Measurements from ENCODE around the gene ARRDC4. TPM values are rescaled to one million over a fixed set of nuclear protein-coding genes. Genes with fewer than 3 reads are reported as not detected.

ARRDC4 gene
- total RNA-seq, 1 experiment from 2014 or later, result 2.1 TPM

DNA sequence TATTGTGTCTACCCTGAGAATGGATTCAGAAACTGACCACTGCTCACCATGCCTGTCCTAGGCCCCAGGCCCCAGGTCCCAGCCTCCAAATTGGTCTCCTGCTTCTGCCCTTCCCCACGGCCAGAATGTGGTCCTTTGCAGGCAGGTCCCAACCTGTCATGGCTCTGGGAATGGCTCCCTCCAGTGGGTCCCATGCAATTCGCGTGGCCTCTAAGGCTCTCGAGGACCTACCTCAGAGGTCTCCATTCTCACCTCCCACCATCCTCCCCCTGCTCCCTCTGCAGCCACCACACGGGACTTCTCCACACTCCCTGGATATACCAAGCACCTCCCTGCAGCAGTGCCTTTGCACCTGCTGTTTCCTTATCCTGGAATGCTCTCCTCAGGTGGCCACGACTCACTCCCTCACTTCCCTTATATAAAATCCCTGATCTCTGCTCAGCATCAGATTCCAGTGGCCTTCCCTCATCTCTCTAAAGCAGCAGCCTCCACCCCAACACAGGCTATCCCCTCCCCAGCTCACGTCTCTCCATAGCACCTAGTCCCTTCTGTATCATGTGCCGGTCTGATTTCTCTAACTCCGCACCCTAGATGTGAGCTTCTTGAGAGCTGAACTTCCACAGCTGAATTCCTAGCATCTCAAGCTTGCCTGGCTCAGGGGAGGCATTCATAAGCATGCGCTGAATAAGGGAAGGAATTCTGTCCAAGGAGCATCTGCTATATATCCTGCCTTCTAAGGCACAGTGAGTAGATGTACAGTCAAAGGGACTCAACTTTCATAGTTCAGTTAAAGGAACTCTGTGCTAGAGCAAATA is 56.9 kb downstream of the ARRDC4 start:
- Histone ChIP-seq H3K27me3 (replicated peaks; ENCODE audit: insufficient read depth, low read depth, low read length, poor library complexity) (peaks cover 35% of the 10 kb centered on the region), H3K36me3 (ENCODE audit: insufficient read depth, low read length, poor library complexity, severe bottlenecking) (no peaks in the 10 kb centered on the region), H3K27ac (ENCODE audit: low read depth, low read length, poor library complexity, severe bottlenecking) (no peak overlapping the region), H3K4me3 (ENCODE audit: low read depth, low read length, poor library complexity, severe bottlenecking) (no peak overlapping the region), H3K9me3 (ENCODE audit: low read depth, low read length, poor library complexity, severe bottlenecking) (no peaks in the 10 kb centered on the region), H3K4me1 (ENCODE audit: insufficient read depth, low read length, poor library complexity, severe bottlenecking) (no peaks in the 10 kb centered on the region)
- TF ChIP-seq, protein P1, sequence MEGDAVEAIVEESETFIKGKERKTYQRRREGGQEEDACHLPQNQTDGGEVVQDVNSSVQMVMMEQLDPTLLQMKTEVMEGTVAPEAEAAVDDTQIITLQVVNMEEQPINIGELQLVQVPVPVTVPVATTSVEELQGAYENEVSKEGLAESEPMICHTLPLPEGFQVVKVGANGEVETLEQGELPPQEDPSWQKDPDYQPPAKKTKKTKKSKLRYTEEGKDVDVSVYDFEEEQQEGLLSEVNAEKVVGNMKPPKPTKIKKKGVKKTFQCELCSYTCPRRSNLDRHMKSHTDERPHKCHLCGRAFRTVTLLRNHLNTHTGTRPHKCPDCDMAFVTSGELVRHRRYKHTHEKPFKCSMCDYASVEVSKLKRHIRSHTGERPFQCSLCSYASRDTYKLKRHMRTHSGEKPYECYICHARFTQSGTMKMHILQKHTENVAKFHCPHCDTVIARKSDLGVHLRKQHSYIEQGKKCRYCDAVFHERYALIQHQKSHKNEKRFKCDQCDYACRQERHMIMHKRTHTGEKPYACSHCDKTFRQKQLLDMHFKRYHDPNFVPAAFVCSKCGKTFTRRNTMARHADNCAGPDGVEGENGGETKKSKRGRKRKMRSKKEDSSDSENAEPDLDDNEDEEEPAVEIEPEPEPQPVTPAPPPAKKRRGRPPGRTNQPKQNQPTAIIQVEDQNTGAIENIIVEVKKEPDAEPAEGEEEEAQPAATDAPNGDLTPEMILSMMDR (conservative IDR thresholded peaks at IDR 0.05; ENCODE audit: low read depth, low read length), result no peak
- TF ChIP-seq EZH2 (IDR thresholded peaks at IDR 0.05; ENCODE audit: borderline replicate concordance, low read depth, low read length, poor library complexity, severe bottlenecking), result no peak
- no TSS peak for BruUV-seq (replicated peaks)
- intact Hi-C loops (cut with micrococcal nuclease; ENCODE audit: unreplicated experiment), result no loop called here
- DNase-seq (ENCODE audit: low spot score), result no peak
- ChIA-PET CTCF (no interaction called here), POLR2A (ENCODE audit: low non-redundant PET) (no interaction called here)

- Histone ChIP-seq H3K27ac (ENCODE audit: low read depth, low read length, poor library complexity, severe bottlenecking) (no peak overlapping the region), H3K4me1 (ENCODE audit: insufficient read depth, low read length, poor library complexity, severe bottlenecking) (no peaks in the 10 kb centered on the region), H3K36me3 (ENCODE audit: insufficient read depth, low read length, poor library complexity, severe bottlenecking) (no peaks in the 10 kb centered on the region), H3K27me3 (replicated peaks; ENCODE audit: insufficient read depth, low read depth, low read length, poor library complexity) (peaks cover 35% of the 10 kb centered on the region), H3K4me3 (ENCODE audit: low read depth, low read length, poor library complexity, severe bottlenecking) (no peak overlapping the region), H3K9me3 (ENCODE audit: low read depth, low read length, poor library complexity, severe bottlenecking) (no peaks in the 10 kb centered on the region)
- ChIA-PET POLR2A (ENCODE audit: low non-redundant PET) (no interaction called here), CTCF (no interaction called here)
- no peak for DNase-seq (ENCODE audit: low spot score)
- no peak for TF ChIP-seq EZH2 (IDR thresholded peaks at IDR 0.05; ENCODE audit: borderline replicate concordance, low read depth, low read length, poor library complexity, severe bottlenecking)
- TF ChIP-seq, protein P1 (conservative IDR thresholded peaks at IDR 0.05; ENCODE audit: low read depth, low read length), result no peak
- intact Hi-C loops (cut with micrococcal nuclease; ENCODE audit: unreplicated experiment), result no loop called here
- BruUV-seq (replicated peaks), result no TSS peak
These were observed 58.4 kb downstream of the ARRDC4 start for GRCh38 chr15:98018761-98019351.

Data from A673 (cell line).